AG20443 (cell line): Measurements from ENCODE around the gene LYL1.
A peak's percentile ranks its signal among the peaks of the same experiment; 100 is the strongest.

Experiments
- DNase-seq: peaks from one replicate; pipeline ENCODE4 v3.0.0; 2012; ENCODE audit warnings: low spot score, mixed read lengths

The LYL1 gene

DNA sequence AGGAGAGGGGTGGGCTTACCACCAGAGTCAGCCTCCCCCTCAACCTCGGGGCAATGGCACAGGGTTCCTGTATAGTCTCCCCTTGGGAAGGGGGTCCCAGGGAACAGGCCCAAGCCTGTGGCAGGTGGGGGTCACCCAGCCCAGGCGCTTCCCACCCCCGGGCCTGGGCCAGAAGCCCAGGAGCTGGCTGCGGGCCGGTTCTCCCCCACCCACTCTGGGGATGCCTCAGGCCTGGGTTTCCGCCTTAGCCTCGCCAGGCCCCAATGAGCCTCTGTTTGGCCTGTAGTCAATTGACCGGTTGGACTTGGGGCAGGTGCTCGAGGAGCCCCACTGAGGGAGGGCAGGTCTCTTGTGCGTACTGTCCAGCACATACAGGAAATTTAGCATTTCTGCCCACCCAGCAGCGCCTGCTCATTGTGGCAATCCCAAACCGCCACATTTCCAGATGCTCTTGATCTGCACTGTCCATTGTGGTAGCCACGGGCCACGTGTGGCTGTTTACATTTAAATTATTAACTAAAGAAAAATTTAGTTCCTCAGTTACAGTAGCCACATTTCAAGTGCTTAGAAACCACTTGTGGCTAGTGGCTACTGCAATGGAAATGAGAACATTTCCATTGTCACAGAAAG is 9.9 kb downstream of the LYL1 start:
- DNase-seq: no peak

- DNase-seq: no peak
Observed at GRCh38 chr19:13092158-13092543, 10.5 kb downstream of the LYL1 start.

DNA sequence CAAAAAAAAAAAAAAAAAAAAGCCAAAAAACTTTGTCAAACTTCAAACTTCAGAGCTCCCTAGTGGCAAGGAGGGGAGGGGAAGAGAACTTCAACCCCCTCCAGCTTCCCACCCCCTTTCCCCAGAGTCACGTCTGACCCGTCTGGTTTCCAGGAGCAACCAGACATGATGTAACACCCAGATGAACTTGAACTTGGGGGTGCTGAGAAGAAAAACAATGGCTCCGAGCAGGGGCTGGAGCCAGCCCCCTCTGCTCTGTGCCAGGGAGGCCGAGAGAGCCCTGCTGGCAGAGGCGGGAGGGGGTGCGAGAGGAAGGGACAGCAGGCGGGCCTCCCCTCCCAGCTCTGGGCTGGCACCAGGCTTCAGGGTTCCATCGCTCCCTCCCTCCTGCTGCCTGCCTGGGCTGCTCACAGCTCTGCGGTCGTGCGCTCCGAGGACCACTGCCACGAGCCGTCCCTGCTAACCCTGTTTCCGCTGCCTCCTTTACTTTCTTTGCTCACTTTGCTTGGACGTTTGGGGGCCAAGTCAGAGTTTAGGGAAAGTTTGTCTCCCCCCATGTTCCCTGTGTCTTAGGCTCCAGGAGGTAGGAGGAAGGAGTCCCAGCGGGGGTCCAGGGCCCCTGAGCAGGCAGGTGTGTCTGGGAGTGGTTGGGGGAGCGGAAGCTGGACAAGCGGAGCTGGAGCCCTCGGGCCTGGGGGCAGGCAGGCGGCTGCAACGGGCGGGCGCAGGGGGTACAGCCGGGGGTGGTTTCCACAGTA is 11.1 kb downstream of the LYL1 start:
- peak; percentile 83 for DNase-seq

- no peak for DNase-seq
Observed at GRCh38 chr19:13090511-13091231, 12.0 kb downstream of the LYL1 start.

GRCh38 chr19:13089857-13090507 is 12.7 kb downstream of the LYL1 start:
- DNase-seq: no peak

GRCh38 chr19:13089139-13089856 is 13.4 kb downstream of the LYL1 start:
- no peak for DNase-seq

DNA sequence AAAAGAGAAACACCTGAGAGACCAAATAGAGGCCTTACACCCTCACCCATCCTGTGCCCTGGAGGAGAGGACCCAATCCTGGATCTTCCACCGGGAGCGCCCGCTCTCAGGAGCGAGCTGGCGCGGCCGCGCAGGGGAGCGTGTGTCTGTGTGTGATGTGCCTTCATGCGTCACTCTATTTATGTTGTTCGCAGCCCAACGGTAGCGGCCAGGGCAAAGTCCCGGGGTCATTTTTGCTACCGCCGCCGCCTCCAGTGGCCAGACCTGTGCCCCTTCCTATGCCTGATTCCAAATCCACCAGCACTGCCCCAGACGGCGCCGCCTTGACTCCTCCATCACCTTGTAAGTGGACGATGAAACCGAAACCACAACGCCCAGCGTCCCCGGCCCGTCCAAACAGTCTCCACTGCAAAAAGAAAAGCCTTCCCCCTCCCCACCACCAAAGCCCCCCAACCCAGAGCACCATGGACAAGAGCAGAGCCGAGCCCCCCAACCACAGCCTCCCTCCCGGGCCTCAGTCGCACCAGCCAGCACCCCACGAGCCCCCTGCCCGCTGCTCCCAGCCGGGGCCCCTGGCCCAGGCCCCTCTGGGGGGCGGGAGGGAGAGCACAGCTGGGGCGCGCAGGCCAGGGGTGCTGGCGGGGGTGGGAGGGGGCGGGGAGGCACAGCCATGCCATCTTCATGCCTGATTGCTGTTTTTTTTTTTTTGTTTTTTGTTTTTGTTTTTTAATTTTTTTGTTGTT is 14.7 kb downstream of the LYL1 start:
- no peak for DNase-seq

GRCh38 chr19:13087295-13087694 is 15.4 kb downstream of the LYL1 start:
- no peak for DNase-seq

DNA sequence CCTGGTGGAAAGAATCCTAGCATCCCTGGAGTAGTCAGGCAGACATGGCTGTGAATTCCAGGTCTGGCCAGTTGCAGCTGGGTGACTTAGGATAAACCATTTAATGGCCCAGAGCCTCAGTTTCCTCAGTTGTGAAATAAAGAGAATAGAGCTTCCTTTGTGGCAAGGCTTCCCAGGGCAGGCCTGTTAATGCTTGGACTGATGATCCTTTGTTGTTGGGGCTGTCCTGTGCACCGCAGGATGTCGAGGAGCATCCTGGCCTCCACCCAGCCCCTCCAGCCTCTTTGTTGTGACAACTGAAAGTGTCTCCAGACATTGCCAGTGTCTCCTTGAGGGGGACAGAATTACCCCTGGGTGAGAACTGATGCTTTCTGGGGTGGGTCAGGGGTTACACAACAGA is 16.3 kb downstream of the LYL1 start:
- DNase-seq: no peak

GRCh38 chr19:13085666-13086065 is 17.0 kb downstream of the LYL1 start:
- DNase-seq: no peak

DNA sequence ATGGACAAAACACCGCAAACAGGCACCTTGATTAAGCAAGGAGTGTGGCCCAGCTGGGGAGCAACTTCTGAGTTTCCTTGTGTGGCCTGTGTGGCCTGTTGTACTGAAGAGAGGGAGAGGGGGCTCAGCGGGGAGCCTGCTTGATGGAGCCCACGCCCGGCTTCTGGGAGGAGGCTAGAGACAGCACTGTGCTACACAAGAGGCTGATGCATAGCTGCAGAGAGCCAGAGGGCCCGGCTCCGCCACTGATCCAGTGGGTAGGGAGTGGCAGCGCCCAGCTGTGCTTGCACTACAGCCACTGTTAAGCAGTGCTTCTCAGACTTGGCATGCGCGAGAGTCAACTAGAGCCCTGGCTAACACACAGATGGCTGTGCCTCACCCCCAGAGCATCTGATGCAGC is 19.0 kb downstream of the LYL1 start:
- no peak for DNase-seq

- DNase-seq: no peak
Observed at GRCh38 chr19:13083008-13083404, 19.7 kb downstream of the LYL1 start.

DNA sequence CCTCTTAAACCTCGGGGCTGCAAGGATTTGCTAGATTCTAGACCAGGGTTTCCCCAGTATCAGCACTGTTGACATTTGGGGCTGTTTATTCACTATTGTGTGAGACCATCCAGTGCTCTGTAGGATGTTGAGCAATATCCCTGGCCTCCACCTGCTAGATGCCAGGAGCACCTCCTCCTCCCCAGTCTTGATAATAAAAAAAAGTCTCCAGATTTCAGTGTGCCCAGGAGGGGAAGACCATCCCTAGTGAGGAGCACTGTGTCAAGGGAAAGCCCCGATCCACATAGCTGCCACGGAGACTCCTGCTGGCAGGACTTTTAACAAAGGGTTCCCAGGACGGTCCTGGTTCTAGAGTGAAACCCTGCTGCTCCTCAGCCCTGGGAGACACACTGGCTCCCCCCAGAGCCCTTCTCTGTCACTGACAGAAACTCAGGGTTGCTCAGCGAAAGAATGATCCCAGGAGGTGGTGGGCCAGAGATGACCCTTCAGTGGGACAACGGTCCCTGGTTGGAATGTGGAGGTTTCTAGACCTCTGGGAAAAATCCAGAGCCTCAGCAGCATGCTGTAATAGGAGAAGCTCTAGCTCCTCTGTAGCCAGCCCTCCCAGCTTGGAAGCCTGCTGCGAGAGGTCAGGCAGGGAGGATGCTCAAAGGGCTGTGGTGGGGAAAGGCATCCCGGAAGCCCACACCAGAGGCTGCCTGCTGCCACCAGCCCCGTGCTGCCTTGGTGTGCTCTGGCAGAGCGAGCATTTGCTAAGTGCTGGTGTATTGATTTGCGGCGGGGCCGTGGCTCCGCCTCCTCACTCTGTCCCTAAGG is 20.3 kb downstream of the LYL1 start:
- peak; percentile 49 for DNase-seq

- DNase-seq: peak; percentile 76
Observed at GRCh38 chr19:13079542-13079986, 23.1 kb downstream of the LYL1 start.

DNA sequence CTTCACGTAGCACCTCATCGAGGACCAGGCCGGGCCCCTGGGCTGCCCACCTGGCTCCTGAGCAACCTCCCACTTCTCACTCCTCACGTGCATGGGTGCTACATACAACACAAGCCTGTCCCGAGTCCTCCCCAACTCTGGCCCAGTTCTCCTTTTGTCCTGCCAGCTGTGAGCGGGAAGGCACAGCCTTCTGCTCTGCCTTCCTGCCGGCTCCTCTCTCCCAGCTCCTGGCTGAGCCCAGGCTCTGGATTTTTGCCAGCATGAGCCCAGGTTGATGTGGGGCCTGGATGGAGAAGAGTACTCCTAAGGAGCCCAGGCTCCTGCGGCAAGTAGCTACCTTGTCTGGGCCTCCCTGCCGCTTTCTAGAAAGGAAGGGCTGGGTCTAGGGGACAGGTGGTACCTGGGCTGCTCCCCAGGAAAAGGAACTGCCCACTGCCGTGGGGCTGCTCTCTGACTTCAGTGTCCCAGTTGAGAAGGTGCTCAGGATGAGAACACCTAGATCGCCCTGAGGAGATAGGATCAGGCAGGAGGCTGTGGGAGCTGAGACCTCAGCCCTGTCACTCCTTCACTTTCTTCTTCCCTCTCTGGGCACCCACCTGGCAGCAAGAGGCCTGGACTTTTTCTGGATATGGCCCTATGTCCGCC is 23.6 kb downstream of the LYL1 start:
- DNase-seq: no peak

GRCh38 chr19:13078381-13078780 is 24.3 kb downstream of the LYL1 start:
- DNase-seq: no peak

GRCh38 chr19:13077240-13077639 is 25.4 kb downstream of the LYL1 start:
- no peak for DNase-seq

GRCh38 chr19:13076787-13077186 is 25.9 kb downstream of the LYL1 start:
- DNase-seq: no peak

- no peak for DNase-seq
Observed at GRCh38 chr19:13076320-13076719, 26.3 kb downstream of the LYL1 start.

DNA sequence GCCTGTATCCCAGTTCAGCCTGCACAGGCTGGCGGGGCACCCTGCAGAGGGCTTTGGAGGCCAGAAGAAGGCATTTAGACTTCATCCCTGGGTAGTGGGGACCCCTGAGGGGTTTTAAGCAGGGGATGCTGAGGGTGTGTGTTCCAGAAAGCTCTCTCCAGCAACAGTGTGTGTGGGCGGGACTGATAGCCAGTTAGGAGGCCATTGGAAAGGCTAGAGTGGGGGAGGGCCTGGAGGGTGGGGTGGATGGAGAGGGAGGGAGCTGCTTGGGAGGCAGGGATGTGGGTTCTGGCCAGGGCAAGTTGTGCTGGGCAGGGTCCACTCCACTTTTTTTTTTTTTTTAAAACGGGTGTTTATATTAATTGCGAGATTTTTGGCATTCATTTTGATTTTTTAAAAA is 28.3 kb downstream of the LYL1 start:
- no peak for DNase-seq
